Glomerular endothelial cell (primary cell): ENCODE data around the gene AQP7. TPM values are rescaled to one million over a fixed set of nuclear protein-coding genes. Genes with fewer than 3 reads are reported as not detected.
"Not testable (repeated sequence)": the region's sequence is repeated elsewhere in the genome, so short reads cannot be mapped to it uniquely, and the experiment has no call there.

ENCODE experiments used
- DNase-seq: peaks from one replicate; pipeline ENCODE4 v3.0.0-alpha.2; 2011; ENCODE audit warnings: low read depth, low spot score; ENCODE audit errors: extremely low read depth
- total RNA-seq: library from RNA; depleted of rRNA; stranded (reverse); fragments of >200 nt; gene quantifications from 2 replicates; pipeline ENCODE4 v1.2.3, GENCODE V29; 2015

Gene AQP7
- total RNA-seq, 1 donor from 2014 or later: not detected

DNA sequence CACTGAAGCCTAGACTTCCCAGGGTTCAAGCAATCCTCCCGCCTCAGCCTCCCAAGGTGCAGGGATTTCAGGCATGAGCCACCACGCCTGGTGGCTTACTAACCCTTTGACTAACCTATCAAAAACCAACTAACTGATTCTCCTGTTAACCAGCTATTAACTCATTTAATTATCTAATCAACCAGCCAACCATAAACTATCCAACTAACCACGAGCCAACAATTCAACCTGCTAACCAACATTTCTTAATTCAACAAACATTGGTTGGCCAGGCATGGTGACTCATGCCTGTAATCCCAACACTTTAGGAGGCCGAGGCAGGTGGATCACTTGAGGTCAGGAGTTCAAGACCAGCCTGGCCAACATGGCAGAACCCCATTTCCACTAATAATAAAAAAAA lies 3.3 kb downstream of the AQP7 start:
- not testable (repeated sequence) for DNase-seq

DNA sequence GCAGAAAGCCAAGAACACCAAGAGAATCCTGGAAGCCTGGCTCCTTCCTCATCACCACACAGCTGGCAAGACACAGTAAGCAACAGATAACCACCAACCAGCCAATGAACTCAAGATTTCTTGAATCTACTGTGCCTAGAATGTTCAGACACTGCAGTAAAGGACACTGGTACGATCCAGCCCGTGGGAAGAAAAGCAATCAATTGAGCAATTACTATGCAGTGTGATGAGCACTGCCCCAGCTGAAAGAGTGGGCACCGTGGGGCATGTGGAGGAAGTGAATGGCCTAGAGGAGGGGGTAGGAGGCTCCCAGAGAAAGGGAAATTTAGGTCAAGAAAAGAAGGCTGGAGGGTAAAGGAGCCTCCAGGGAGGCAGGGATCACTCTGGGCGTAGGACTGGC lies 4.6 kb downstream of the AQP7 start:
- not testable (repeated sequence) for DNase-seq

DNA sequence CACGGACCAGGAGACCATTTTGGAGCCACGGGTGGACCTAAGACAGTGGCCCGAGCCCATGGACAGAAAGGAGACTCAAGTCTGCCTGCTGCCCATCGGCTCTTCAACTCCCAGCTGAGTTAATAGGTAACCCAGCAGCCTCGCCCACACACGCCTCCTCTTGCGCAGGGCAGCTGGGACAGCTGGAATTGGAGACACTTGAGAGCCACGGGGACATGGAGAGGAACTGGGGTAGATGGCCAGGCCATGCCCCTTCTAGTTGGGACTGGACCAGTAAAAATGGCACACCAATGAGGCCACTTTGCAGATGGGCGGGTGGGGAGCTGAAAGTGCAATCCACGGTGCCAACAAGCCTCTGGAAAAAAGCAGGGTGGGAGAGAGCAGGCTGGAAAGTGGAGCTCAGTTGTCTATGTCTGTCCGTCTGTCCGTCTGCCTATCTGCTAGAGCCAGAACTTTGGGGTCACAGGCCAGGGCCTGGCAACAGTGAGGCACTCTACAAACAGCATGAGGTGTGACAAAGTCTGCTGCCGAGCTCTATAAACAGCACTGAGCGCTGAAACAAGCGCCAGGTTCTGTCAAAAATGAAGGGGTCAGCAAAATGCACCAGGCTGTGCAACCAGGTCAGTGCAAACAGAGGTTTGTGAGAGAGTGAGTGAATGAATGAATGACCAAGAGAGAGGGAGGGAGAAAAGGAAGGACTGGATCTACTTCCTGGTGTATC lies 7.0 kb downstream of the AQP7 start:
- not testable (repeated sequence) for DNase-seq

DNA sequence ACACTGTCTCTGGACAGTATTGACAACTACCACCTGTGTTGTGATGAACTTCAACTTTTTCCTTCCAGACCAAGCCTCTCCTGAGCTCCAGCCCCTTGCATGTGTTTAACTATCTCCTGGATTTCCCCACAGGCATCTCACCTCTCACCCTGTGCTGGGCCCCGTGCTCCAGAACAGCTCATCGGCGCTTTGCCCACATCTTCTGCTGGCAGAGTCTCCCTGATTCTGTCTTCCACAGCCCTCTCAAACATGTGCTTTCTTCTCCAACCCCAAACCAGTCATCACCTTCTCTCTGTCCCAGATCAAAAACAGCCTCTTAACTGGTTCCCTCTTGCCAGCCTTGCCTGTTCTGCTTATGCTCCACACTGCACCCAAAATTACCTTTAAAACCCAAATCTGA lies 8.4 kb downstream of the AQP7 start:
- DNase-seq: not testable (repeated sequence)

DNA sequence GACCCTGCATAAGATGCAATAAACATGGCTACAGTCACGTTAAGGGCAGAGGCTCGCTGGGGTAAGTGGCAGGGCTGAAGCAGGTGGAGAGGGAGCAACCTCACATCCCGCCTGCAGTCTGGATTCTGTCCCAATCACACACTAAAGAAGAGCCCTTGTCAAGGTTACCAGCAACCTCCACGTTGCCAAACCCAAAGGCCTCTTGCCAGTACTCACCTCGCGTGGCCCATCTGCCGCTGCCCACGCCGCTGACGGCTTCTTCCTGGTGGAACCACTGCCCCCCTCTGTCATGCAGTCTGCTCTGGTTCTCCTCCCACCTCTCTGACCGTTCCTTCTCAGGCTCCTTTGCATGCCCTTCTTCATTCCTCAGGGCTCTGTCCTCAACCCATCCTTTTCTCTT lies 8.8 kb downstream of the AQP7 start:
- no peak for DNase-seq

DNA sequence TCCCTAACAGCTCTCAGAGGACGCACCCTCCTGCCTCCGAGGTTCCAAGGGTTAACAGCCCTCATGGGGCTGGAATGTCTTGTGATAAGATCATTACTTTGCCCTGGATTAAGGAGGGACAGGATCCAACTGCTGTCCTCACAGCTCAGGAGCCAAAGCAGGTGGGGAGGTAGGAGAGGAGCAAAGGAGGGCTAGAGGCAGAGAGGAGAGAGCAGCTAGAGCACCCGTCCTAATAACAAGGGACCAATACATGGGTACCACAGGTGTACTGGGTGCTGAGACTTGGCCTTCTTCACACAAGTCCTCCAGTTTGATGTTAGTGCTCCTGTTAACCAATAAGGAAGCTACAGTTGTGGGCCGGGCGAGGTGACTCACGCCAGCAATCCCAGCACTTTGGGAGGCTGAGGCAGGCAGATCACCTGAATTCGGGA lies 9.8 kb downstream of the AQP7 start:
- DNase-seq: not testable (repeated sequence)

DNA sequence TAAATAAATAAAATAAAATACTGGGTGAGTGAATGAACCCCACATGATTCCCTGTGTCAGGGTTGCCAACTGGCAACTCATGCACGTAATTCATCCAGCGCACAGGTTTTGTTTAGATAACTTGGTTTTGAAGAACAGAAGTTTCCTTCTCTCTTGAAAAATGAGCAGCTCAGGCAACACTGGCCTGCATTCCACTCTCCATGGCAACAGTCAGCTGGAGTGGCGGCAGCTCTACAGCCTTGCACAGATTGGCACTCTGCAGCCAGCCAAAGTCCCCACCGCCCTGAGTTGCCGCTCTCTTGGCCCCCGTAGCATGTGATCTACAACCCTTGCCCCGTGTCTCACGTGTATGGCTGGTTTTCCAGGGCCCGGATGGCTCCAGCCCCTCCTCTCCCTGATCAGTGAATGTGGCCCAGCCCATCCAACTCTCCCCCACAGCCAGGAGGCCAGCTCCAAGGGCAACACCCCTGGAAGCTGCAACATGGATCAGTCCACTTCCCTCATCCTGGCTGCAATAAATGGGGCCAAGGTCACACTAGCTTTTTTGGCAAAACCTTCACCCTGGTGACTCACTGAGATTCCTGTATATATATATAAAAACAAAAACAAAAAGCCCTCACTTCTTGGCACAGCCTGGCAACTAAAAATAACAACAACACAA lies 11.1 kb downstream of the AQP7 start:
- peak; percentile 86 for DNase-seq

DNA sequence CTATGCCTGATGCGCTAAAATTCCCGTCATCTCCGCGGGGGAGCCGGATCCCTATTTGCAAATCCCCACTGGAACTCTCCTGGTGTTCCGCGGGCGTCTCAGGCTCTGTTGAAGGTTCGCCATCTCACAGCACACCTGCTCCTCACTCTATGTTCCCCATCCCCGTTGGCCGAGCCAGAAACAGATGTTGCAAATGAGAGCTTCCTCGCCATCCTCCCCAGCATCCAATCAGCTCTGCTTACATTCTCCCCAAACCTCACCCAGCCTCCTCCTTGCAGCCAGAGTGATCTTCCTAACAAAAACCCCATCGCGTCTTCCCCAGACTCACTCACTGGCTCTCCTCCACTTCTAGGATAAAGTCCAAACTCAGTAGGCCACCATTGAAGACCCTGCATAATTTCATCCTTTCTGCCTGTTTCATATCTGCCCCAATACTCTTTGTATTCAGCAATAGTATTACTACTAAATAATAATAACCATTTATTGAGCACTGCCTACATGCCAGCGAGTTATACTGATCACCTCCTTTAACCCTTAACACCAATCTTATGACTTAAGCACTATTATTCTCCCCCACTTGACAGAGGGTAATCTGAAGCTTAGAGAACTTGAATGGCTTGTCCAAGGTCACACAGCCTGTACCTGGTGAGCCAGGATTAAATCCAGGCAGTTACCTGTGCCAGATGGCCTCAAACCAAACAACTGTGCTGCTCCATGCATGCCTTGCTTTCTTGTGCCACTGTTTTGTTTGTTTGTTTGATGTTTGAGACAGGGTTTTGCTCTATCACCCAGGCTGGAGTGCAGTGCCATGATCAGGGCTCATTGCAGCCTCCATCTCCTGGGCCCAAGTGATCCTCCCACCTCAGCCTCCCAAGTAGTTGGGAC lies 14.0 kb downstream of the AQP7 start:
- no peak for DNase-seq

DNA sequence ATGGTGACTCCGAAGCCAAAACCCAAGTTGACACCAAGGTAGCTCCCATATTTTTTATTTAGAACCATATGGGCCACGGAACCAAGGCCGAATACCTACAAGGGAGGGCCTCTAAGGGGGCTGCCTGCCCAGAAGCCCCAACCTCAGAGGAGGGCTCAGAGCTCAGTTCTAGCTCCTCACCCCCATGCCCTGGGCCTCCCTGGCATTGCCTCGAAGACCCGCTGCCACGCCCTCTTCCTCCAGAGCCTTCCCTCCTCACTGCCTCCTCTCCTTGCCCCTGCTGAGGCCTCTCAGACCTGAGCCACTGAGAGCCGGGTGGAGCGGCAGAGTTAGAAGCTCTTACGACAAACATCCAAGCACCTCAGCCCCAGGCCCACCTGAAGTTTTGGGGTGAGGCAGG lies 15.4 kb downstream of the AQP7 start:
- not testable (repeated sequence) for DNase-seq

DNA sequence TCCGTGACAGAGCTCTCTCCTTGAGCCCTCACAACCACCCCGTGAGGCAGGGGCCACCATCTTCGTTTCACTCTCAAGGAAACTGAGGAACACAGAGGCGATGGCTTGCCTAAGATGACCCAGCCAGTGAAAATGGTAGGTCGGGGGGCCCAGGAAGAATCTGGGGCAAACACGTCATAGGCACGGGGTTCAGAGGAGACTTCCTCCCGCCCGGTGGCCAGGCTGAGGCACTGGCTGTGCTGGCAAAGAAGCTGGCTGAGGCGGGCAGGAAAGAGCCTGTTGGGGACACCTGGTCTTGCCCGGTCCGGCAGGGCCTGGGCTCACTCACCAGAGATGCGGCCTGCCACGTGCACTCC lies 15.7 kb downstream of the AQP7 start:
- not testable (repeated sequence) for DNase-seq

DNA sequence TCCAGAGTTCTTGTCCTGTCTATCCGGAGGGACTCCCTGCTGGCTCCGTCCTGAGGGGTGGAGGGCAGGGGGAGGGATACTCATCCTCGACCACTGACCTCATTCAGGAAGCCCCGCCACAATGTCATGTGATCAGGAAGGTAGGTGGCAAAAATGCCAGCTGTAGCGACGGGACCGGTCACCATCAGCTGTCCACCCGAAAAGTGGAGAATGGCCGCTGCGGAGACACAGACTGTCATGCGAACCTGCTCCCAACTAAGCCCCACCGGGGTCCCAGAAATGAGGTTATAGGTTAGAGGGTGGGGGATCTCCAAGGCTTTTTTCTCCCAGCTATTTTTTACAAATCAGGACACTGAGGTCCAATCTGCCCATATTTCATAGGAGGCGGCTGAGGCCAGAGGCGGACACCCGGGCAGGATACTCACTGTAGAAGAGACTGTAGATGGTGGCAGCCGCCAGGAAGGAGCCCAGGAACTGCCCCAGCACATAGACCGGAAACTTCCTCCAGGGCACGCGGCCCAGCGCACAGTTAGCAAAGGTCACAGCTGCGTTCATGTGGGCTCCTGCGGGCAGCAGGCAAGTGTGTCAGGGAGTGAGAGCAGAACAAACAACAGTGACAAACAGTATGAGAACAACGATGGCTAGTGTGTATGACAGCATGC lies 16.3 kb downstream of the AQP7 start:
- DNase-seq: not testable (repeated sequence)

DNA sequence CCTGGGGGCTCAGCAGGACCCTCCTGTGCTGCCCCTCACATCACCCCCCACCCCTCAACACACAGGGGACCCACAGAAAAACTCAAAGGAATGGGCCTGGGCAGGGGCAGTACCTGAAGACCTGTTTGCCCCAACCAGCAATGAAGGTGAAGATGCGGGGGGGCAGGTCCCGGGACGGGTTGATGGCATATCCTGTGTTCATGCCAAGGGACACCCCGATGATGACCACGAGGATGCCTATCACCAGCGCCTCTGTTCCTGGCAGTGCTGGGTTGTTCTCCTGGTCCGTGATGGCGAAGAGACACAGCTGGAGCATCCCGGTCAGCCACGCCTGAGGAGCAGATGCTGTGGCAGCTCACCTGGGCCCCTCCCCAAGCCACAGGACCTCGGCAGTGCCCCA lies 16.8 kb downstream of the AQP7 start:
- not testable (repeated sequence) for DNase-seq

DNA sequence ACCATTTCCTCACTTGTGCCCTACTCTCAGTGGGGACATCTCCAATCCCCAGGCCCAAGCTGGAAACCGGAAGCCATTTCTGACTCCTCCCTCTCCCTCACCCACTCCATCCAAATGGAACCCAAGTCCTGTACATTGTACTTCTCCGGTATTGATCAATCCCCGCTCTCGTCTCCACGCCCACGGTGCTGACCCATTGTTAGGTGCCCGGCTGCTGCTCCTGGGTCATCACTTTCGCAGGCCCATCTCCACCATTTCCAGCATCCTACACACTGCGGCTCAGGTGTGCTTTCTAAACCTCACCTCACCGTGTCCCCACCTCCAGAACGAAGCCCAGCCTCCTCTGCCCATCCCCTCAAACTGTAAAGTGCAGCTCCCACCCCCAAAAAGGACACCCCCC lies 19.0 kb downstream of the AQP7 start:
- not testable (repeated sequence) for DNase-seq

DNA sequence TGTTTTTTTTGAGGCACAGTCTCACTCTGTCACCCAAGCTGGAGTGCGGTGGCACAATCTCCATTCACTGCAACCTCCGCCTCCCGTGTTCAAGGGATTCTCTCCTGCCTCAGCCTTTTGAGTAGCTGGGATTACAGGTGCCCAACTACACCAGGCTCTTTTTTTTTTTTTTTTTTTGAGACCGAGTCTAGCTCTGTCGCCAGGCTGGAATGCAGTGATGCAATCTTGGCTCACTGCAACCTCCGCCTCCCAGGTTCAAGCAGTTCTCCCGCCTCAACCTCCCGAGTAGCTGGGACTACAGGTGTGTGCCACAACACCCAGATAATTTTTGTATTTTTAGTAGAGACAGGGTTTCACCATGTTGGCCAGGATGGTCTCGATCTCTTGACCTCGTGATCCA lies 20.0 kb downstream of the AQP7 start:
- not testable (repeated sequence) for DNase-seq

DNA sequence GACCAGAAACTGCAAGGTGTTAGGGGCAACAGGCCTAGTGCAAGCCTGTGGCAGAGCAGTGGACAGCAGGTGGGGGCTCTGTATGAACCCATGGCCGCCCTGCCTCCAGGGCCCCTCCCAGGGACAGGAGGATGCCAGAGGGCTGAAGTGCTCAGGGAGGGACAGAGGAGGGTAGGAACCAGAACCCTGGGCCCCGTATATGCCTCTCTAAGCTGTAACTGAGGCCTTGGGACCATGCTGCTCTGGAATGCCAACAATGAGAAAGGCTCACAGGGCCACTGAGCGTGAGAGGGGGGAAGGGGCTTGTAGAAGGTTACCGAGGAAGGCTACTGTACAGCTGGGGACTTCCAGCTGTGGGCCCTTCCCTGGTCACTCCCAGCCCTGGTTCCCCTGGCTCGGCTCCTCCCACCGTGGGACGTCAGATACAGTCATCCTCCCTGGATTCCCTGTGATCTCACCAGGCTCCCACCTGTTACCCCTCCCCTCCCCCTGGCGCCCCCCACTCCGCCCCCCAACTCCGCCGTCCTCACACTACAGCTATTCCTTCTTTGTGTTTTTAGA lies 21.1 kb downstream of the AQP7 start:
- DNase-seq: no peak

DNA sequence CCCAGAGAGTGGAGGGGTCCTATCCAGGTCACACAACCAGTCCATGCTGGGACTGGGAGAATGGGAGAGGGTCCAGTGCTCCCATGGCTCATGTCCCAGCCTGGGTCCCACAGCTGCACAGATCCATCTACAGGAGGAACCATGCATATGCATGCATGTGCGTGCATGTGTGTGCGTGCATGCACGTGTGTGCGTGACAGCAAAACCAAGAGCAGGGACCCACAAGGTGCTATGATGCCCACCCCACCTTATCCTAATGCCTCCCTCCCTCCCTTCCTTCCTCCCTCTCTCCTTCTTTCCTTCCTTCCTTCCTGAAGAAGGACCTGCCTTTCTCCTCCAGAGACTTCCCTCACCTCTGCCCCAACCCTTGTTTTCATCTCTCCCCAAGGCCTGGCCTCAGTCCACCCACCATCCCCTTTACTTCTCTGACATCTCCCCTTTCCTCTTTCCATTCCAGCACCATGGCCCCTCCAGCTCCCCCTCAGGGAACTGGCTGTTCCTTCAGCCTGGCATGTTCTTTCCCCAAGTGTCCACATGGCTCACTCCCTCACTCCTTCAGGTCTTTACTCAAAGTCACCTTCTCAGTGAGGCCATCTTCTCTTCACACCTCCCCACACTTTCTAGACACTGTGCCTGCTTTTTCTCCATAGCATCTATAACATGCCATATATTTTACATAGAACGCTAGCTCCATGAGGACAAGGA lies 21.8 kb downstream of the AQP7 start:
- no peak for DNase-seq

DNA sequence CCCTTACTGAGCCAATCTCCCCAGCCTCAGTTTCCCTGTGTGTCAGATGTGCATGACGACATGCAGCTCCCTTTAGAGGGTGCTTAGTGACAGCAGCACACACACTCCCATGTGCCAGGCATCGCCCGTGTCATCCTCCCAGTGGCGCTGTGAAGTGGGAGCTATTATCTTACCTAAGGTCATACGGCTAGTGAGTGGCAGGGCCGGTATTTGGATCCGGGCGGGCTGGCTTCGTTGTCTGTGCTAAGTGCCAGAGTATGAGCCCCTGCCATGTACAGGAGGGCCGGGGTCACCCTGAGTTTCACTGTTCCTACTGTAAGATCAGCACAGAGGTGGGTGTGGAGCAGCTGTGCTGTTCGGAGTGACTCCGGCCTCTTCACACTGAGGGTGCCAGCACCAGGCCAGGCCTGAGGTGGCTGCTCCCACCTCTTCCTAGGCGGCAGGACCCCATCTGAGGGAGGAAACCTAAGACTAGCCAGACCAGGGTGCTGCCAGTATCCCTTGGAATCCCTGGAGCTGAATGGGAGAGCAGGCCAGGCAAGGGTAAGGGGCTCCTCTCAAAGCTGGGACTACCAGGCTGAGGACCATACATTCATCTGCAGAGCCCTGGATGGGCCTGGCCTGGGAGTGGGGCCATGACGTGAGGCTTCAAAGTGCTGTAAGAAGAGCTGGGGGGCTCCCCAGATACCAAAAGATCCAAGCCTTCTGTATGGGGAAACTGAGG lies 22.5 kb downstream of the AQP7 start:
- no peak for DNase-seq

DNA sequence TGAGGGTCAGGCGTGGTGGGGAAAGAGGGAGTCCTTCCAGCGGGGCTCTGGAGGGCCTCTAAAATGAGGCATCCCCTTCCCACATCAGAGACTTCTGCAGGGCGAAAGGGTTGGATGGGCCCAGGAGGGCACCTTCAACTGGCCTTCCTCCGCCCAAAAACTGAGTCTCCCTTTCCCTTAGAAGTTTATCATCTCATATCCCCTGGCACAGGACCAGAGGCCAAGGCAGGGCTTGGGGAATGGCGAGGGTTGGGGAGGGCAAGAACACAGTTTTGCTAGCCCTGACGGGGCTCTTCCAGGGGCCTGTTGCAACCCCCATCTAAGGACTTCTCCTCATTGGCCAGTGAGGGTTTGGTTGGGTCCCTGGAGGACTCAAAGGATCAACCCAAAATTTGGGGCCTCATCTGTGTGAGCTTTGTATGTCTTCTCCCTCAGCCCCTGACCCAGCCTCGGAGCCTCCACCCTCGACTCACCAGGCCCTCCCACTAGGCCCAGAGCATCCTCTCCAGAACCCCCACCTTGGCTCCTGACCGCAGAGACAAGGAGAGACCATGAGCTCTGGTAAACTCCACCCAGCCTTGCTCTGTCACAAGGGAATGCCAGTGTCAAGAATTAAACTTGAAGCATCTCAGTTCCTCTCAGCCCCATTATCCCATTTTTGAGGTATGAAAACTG lies 24.1 kb downstream of the AQP7 start:
- no peak for DNase-seq
